NCI-H2107 treated with DMSO at 0.1 percent for 48 hours (cell line): Measurements from ENCODE around the gene GPR82.
"Not testable (repeated sequence)": the region's sequence is repeated elsewhere in the genome, so short reads cannot be mapped to it uniquely, and the experiment has no call there.

Source experiments
- DNase-seq: peaks from one replicate; lab custom pipeline; 2025; ENCODE audit not compliant: unreplicated experiment; lab: John Stamatoyannopoulos, UW

The GPR82 gene

GRCh38 chrX:41718481-41719235, 5.3 kb upstream of the GPR82 start:
- no peak for DNase-seq

- DNase-seq: not testable (repeated sequence)
Measured at GRCh38 chrX:41719610-41720009, 4.4 kb upstream of the GPR82 start.

GRCh38 chrX:41720125-41720779, 3.7 kb upstream of the GPR82 start:
- no peak for DNase-seq

- no peak for DNase-seq
Measured at GRCh38 chrX:41721590-41721989, 2.4 kb upstream of the GPR82 start.

- DNase-seq: no peak
Measured at GRCh38 chrX:41722214-41722613, 1.8 kb upstream of the GPR82 start.

- no peak for DNase-seq
Measured at GRCh38 chrX:41722816-41723618, 964 bp upstream of the GPR82 start.

- no peak for DNase-seq
Measured at GRCh38 chrX:41728125-41728524, 4.1 kb downstream of the GPR82 start.

GRCh38 chrX:41730081-41730480, 6.1 kb downstream of the GPR82 start:
- no peak for DNase-seq

- no peak for DNase-seq
Measured at GRCh38 chrX:41732260-41732659, 8.3 kb downstream of the GPR82 start.

GRCh38 chrX:41733939-41734338, 10.0 kb downstream of the GPR82 start:
- DNase-seq: no peak

GRCh38 chrX:41734530-41734929, 10.5 kb downstream of the GPR82 start:
- DNase-seq: peak; percentile 3

GRCh38 chrX:41737065-41737464, 13.1 kb downstream of the GPR82 start:
- no peak for DNase-seq

- DNase-seq: no peak
Measured at GRCh38 chrX:41739871-41740270, 15.9 kb downstream of the GPR82 start.

- DNase-seq: no peak
Measured at GRCh38 chrX:41750716-41751115, 26.7 kb downstream of the GPR82 start.

GRCh38 chrX:41758401-41758800, 34.4 kb downstream of the GPR82 start:
- no peak for DNase-seq

- DNase-seq: peak; percentile 2
Measured at GRCh38 chrX:41759817-41760216, 35.8 kb downstream of the GPR82 start.

GRCh38 chrX:41761169-41761568, 37.2 kb downstream of the GPR82 start:
- DNase-seq: no peak

GRCh38 chrX:41761702-41762101, 37.7 kb downstream of the GPR82 start:
- DNase-seq: no peak

GRCh38 chrX:41779030-41779564, 55.1 kb downstream of the GPR82 start:
- DNase-seq: peak; percentile 62
